ENCODE data around the gene KCNMA1. TPM values are rescaled to one million over a fixed set of nuclear protein-coding genes. Genes with fewer than 3 reads are reported as not detected.

KCNMA1 gene
- total RNA-seq, 4 donors from 2014 or later, result 66.8 to 96.5 (median 78.9) TPM

DNA sequence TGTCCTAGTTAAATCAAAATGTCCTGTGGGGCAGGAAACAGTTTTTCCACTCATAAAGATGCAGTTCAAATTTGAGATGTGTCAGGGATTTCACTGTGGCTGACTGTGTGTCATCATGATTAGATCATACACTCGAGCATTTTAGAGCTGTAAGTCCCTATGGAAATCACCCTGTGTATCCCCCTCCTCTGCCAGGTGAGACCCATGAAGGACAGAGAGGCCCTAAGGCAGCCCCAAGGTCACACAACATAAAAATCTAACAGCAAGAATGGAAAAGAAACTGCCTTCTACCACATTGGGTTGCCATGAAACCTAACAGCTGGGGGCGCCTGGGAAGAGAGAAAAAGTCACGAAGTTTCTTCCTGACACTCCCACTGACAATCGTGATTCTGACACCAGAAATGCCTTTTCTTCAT is 135.8 kb downstream of the KCNMA1 start:
- DNase-seq, result no peak
- Histone ChIP-seq H3K4me3 (no peak overlapping the region), H3K27me3 (no peaks in the 10 kb centered on the region), H3K27ac (peak overlapping the region; percentile 21 to 96 (median 71)), H3K9me3 (no peaks in the 10 kb centered on the region), H3K36me3 (no peaks in the 10 kb centered on the region), H3K4me1 (peaks cover 50 to 51% of the 10 kb centered on the region in 2 donors)
- in situ Hi-C loops (cut with MboI; ENCODE audit: low sequenced_read_pairs in 4 of 4), result no loop called here
- intact Hi-C loops (cut with DNase I; ENCODE audit: low total_unique reads), result no loop called here
- no peak for ATAC-seq
- TF ChIP-seq POLR2A (IDR thresholded peaks at IDR 0.05) (no peak), CTCF (IDR thresholded peaks at IDR 0.05 in 4 of 5, conservative IDR thresholded peaks at IDR 0.05 in 1 of 5) (no peak)

DNA sequence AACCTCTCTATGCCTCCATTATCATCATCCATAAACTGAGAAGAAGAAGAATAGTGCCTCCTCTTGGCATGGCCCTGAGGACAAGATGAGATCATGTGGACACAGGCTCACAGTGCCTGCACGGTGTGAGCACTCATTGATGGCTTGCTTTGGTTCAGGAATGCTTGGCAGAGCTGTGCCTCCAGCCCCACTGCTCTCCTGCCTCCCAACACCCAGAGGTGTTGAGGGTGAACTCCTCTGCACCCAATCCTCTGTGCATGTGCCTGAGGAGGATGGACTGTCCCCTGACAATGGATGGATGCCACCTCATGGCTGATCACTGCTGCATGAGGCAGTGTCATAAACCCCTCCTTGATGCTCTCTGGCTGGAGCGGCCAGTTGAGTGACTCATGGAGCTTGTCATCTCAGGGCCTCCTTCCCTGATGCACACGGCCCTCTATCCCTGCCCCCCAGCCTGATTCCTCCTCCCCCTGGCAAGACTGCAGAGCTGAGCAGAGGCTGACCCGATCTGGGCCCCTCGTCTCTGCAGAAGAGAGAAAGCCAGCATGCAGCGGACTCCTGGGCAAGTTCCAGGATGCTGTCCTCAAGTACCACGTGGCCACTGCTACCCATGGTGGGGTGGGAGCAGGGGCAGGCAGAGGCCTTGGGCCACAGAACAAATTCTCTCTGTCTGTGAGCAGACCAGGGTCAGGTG is 136.3 kb downstream of the KCNMA1 start:
- H3K4me1 ChIP-seq, result peaks cover 53% of the 10 kb centered on the region in 2 donors
- intact Hi-C loops (cut with DNase I; ENCODE audit: low total_unique reads), result no loop called here
- peak; percentile 5 to 27 for ATAC-seq

GRCh38 chr10:77500754-77501151 is 136.9 kb downstream of the KCNMA1 start:
- TF ChIP-seq CTCF (IDR thresholded peaks at IDR 0.05 in 4 of 5, conservative IDR thresholded peaks at IDR 0.05 in 1 of 5) (no peak), POLR2A (IDR thresholded peaks at IDR 0.05) (no peak)
- Histone ChIP-seq H3K27me3 (no peaks in the 10 kb centered on the region), H3K27ac (peak overlapping the region in 3 of 4 donors; percentile 49 to 96 (median 93)), H3K9me3 (no peaks in the 10 kb centered on the region), H3K4me1 (peaks cover 49 to 52% of the 10 kb centered on the region in 2 donors), H3K36me3 (no peaks in the 10 kb centered on the region), H3K4me3 (no peak overlapping the region)
- in situ Hi-C loops (cut with MboI; ENCODE audit: low sequenced_read_pairs in 4 of 4), result no loop called here
- no peak for ATAC-seq
- intact Hi-C loops (cut with DNase I; ENCODE audit: low total_unique reads), result no loop called here
- DNase-seq, result no peak

More for the DNA sequence above, 136.3 kb downstream of the KCNMA1 start:
- Histone ChIP-seq H3K27ac (peak overlapping the region; percentile 21 to 96 (median 71)), H3K36me3 (no peaks in the 10 kb centered on the region), H3K27me3 (no peaks in the 10 kb centered on the region), H3K4me3 (no peak overlapping the region), H3K9me3 (no peaks in the 10 kb centered on the region)
- DNase-seq, result peak; percentile 66 to 67
- no peak for TF ChIP-seq CTCF (IDR thresholded peaks at IDR 0.05 in 4 of 5, conservative IDR thresholded peaks at IDR 0.05 in 1 of 5)
- TF ChIP-seq POLR2A (IDR thresholded peaks at IDR 0.05), result peak; percentile 47 to 59
- in situ Hi-C loops (cut with MboI; ENCODE audit: low sequenced_read_pairs in 4 of 4), result no loop called here

- in situ Hi-C loops (cut with MboI; ENCODE audit: low sequenced_read_pairs in 4 of 4), result loop anchor here in 1 of 4 donors (25.0 kb wide), 1 partner anchor 337 kb away; no protein-coding TSS in a partner anchor
- Histone ChIP-seq H3K4me3 (no peak overlapping the region), H3K27me3 (no peaks in the 10 kb centered on the region), H3K27ac (peak overlapping the region; percentile 87 to 96 (median 94)), H3K36me3 (no peaks in the 10 kb centered on the region), H3K9me3 (no peaks in the 10 kb centered on the region), H3K4me1 (peaks cover 57 to 71% of the 10 kb centered on the region in 2 donors)
- intact Hi-C loops (cut with DNase I; ENCODE audit: low total_unique reads), result loop anchor here (1.0 to 2.0 kb wide), 4 partner anchors 32 to 87 kb away; no protein-coding TSS in a partner anchor
- DNase-seq, result peak in 1 of 2 donors; percentile 47
- ATAC-seq, result peak; percentile 9 to 58
- TF ChIP-seq CTCF (IDR thresholded peaks at IDR 0.05 in 4 of 5, conservative IDR thresholded peaks at IDR 0.05 in 1 of 5) (no peak), POLR2A (IDR thresholded peaks at IDR 0.05) (no peak)
Measured at GRCh38 chr10:77498829-77499228, 138.8 kb downstream of the KCNMA1 start.
